Natural killer cell treated with Interleukin-12 subunit alpha and Interleukin-12 subunit beta and Interleukin-15 and Interleukin-18, amount 100 ng/mL, for 72 hours (primary cell): ENCODE results near the gene GSTM1. TPM values are rescaled to one million over a fixed set of nuclear protein-coding genes. Genes with fewer than 3 reads are reported as not detected.
A peak's percentile ranks its signal among the peaks of the same experiment; 100 is the strongest.

ENCODE experiments used
- ATAC-seq, 2 donors: fragments of 150-1000 bp; cut with Tn5 transposase in 1 of 2; sonication (Bioruptor Pico), chemical (Tn5 transposase) in 1 of 2; 2 replicates each; pipeline ENCODE4 v1.10.0; 2021
- DNase-seq: peaks from one replicate; pipeline ENCODE4 v3.0.0; 2022; ENCODE audit warnings: low spot score
- H3K27ac Mint-ChIP-seq, 2 donors: 1 replicate in 1 of 2; 2 replicates in 1 of 2; pipeline ENCODE4 v1.8.0; 2022; ENCODE audit warnings: mixed read lengths in 2 of 2, mild to moderate bottlenecking in 1 of 2, moderate library complexity in 1 of 2
- H3K27me3 Mint-ChIP-seq, 2 donors: 1 replicate in 1 of 2; 2 replicates in 1 of 2; pipeline ENCODE4 v1.8.0; 2022; ENCODE audit warnings: mixed read lengths in 2 of 2
- H3K36me3 Mint-ChIP-seq: one replicate; pipeline ENCODE4 v1.8.0; 2022; ENCODE audit warnings: mixed read lengths
- H3K4me1 Mint-ChIP-seq, 2 donors: 1 replicate in 1 of 2; 2 replicates in 1 of 2; pipeline ENCODE4 v1.8.0; 2022; ENCODE audit warnings: low read depth in 2 of 2, mixed read lengths in 2 of 2, mild to moderate bottlenecking in 1 of 2
- H3K4me3 Mint-ChIP-seq: one replicate; pipeline ENCODE4 v1.8.0; 2022; ENCODE audit warnings: mixed read lengths
- H3K9me3 Mint-ChIP-seq: 2 replicates; pipeline ENCODE4 v1.8.0; 2022; ENCODE audit warnings: mixed read lengths
- total RNA-seq, 2 donors: library from RNA; stranded (reverse); gene quantifications; one replicate each; pipeline ENCODE4 v1.2.3, GENCODE V29; 2022

Gene GSTM1
- 10 to 100 TPM in 1 of 2 donors, not detected in 1; 43.1 TPM for total RNA-seq

DNA sequence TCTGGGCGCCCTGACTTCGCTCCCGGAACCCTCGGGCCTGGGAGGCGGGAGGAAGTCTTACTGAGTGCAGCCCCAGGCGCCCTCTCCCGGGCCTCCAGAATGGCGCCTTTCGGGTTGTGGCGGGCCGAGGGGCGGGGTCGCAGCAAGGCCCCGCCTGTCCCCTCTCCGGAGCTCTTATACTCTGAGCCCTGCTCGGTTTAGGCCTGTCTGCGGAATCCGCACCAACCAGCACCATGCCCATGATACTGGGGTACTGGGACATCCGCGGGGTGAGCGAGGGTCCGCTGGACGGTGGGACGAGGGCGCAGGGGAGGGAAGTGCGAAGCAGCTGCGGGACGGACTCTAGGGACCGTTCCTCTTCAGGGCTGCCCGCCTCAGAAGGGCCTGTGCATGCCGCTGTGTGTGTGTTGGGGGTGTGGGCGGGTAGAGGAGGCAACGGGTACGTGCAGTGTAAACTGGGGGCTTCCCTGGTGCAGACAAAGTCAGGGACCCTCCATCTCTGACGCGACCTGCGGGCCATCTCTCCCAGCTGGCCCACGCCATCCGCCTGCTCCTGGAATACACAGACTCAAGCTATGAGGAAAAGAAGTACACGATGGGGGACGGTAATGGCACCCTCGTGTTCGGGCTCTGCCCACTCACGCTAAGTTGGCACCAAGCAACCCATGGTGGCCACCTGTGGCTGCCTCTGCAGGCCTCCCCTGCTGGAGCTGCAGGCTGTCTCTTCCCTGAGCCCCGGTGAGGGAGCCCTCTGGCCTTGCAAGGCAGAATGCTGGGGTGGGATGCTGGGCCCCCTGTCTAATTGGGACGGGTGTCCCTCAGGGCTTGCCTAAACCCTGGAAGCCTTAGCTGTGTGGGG lies at the start of gene GSTM1:
Gene GSTM1 (plus strand): TSS at position 177 of the 859 bp plus-strand sequence. CDS start 57 bp downstream, at position 234.
- Mint-ChIP-seq H3K9me3 (no peaks in the 10 kb centered on the region), H3K27ac (peak within 1 kb of the TSS in 1 of 2 donors; percentile 83), H3K27me3 (no peaks in the 10 kb centered on the region), H3K4me1 (peaks cover 0 to 7% of the 10 kb centered on the region in 2 donors), H3K4me3 (peak within 1 kb of the TSS; percentile 90), H3K36me3 (peaks cover 6% of the 10 kb centered on the region)
- ATAC-seq (peak in 1 of 2 donors; percentile 99), DNase-seq (no peak)

DNA sequence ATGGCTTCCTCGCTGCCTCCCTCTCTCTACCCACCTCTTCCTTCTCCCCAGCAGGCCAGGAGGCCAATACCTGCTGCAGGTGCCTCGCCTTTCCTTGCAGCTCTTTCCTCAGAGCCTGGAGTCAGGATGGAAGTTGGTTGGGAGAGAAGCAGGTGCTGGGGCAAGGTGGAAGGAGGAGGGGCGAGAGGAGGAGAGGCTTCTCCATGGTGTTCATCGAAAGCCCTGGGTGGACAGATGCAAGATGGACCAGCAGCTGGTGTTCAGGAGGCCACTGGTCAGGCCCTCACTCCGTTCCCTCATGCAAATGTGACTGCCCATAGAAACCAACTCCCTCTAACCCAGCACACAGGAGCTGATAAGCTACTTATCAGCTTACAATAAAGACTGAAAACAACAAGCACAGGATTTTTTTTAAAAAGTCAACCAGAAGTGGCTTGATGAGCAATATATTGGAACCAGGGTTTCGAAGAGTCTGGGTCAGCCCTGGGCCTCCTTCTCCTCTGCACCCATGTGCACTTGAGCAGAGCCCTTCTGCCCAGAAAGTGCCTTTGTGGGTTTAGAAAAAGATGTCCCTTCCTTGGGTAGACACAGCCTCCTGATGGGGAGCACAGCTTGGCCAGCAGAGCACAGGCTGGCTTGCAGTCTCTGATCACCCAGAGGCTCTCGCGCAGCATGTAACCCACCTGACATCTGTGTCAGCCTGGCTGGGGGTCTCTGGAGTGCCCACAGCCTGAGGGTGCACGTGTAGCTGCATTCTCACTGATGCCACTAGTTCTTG lies 48.4 kb upstream of the GSTM1 start:
- ATAC-seq: no peak
- H3K9me3 Mint-ChIP-seq: no peaks in the 10 kb centered on the region
- peaks cover 4 to 5% of the 10 kb centered on the region in 2 donors for H3K4me1 Mint-ChIP-seq
- peaks cover 5 to 6% of the 10 kb centered on the region in 2 donors for H3K27me3 Mint-ChIP-seq
- no peaks in the 10 kb centered on the region for H3K36me3 Mint-ChIP-seq
- H3K27ac Mint-ChIP-seq: no peak overlapping the region
- no peak overlapping the region for H3K4me3 Mint-ChIP-seq
- DNase-seq: no peak

DNA sequence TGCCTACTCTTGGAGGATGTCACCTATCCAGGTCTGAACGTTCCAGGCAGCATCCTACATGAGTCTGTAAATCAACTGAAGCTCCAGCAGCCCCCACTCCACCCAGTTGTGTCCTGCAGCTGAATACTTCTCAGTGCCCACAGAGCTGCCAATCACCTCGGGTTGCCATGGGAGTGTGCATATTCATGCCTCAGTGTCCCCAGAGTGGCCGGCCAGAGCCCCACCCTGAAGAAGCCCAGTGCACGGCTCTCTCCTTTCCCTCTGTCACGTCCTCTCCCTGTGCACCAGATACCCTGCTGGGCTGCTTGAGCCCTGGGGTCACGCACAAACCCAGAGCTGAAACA lies 47.8 kb upstream of the GSTM1 start:
- Mint-ChIP-seq H3K36me3 (no peaks in the 10 kb centered on the region), H3K4me3 (no peak overlapping the region), H3K9me3 (no peaks in the 10 kb centered on the region), H3K27ac (no peak overlapping the region), H3K4me1 (peaks cover 4 to 5% of the 10 kb centered on the region in 2 donors), H3K27me3 (peaks cover 5 to 6% of the 10 kb centered on the region in 2 donors)
- ATAC-seq: no peak
- DNase-seq: no peak

DNA sequence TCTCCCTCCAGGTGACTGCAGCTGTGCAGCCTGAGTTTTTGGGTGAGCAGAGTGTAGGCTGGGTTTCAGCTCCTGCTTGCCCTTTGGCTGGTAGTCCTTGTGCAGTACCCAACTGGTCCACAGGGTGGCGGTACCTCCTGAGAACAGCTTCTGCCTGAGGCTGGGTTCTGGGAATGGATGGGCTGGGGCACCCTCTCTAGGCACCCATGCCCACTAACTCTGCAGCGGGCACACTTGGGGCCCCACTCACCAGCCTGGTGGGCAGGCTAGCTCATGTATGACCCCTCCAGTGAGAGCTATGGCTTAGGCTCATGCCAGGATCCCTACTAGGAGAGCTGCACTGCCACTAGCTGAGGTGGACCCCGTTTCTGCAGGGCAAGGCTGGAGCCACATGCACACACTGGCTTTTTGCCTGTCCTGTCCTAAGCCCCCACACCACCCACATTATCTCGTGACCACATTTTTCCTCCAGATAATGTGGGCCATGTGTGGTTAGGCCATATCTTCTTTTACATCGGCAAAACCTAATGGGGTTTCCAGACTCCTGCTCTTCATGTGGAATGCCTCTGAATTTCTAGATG lies 47.2 kb upstream of the GSTM1 start:
- ATAC-seq: peak; percentile 81 to 82
- Mint-ChIP-seq H3K4me3 (no peak overlapping the region), H3K4me1 (peaks cover 4 to 5% of the 10 kb centered on the region in 2 donors), H3K9me3 (no peaks in the 10 kb centered on the region), H3K27ac (no peak overlapping the region), H3K36me3 (no peaks in the 10 kb centered on the region), H3K27me3 (peaks cover 5 to 6% of the 10 kb centered on the region in 2 donors)
- DNase-seq: peak; percentile 81

DNA sequence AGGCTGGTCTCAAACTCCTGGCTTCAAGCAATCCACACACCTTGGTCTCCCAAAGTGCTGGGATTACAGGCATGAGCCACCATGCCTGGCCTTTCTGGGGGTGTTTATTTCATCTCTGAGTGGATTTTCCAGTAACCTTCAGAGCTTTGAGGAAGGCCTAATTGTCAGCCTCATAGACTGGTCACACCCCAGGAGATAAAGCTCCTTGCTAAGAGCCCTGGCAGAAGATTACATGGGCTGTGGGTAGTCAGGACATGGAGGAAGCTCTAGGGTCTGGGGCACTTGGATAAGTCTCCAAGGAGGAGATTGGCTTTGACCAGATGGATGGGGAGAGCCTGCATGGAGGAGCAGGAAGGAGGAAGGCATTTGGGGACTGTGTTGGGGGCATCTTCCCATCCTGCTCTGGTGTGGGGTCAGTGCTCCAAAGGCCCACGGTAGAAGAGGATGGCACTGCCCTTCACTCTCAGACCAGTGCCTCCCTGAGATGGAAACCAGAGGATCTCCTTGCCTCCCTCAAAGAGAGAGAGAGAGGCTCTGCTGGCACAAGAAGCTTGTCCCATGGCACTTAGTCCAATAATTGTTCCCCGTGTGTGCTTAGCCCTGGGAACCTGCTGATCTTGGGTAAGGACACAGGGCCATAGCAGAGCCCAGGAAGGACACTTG lies 46.4 kb upstream of the GSTM1 start:
- Mint-ChIP-seq H3K36me3 (no peaks in the 10 kb centered on the region), H3K9me3 (no peaks in the 10 kb centered on the region), H3K27ac (no peak overlapping the region), H3K27me3 (peaks cover 5 to 6% of the 10 kb centered on the region in 2 donors), H3K4me3 (no peak overlapping the region), H3K4me1 (peaks cover 4 to 5% of the 10 kb centered on the region in 2 donors)
- ATAC-seq (no peak), DNase-seq (no peak)

DNA sequence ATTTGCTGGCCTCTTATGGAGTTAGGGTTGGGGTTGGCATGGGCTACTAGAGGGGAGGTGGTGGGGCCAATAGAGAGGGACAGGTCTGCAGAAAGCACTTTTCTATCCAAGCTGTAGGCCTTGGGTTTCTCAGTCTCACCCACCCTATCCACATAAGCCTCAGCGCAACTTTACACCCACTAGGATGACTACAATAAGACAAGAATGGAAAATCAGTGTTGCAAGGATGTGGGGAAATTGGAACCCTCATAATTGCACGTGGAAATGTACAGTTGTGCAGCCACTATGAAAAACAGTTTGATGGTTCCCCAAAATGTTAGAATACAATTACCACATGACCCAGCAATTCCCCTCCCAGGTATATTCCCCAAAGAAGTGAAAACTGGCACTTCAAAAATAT lies 45.8 kb upstream of the GSTM1 start:
- no peak overlapping the region for H3K27ac Mint-ChIP-seq
- no peak for ATAC-seq
- no peak for DNase-seq

DNA sequence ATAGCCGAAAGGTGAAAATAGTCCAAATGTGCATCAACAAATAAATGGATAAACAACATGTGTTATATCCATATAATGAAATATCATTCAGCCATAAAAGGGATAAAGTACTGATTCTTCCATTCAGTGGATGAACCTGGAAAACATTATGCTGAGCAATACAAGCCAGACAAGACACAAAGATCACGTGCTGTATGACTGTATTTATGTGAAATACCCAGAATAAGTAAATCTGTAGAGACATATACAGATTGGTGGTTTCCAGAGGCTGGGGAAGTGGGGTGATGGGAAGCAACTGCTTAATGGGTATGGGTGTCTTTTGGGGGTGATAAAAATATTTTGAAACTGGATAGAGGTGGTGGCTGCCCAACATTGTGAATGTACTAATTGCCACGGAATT lies 45.0 kb upstream of the GSTM1 start:
- Mint-ChIP-seq H3K9me3 (no peaks in the 10 kb centered on the region), H3K4me1 (peaks cover 4 to 5% of the 10 kb centered on the region in 2 donors), H3K27ac (no peak overlapping the region), H3K27me3 (peaks cover 0 to 6% of the 10 kb centered on the region in 2 donors), H3K36me3 (no peaks in the 10 kb centered on the region), H3K4me3 (no peak overlapping the region)
- DNase-seq: no peak
- ATAC-seq: no peak

More for the DNA sequence above, 45.8 kb upstream of the GSTM1 start:
- no peak overlapping the region for H3K4me3 Mint-ChIP-seq
- no peaks in the 10 kb centered on the region for H3K36me3 Mint-ChIP-seq
- H3K4me1 Mint-ChIP-seq: peaks cover 4 to 5% of the 10 kb centered on the region in 2 donors
- no peaks in the 10 kb centered on the region for H3K9me3 Mint-ChIP-seq
- H3K27me3 Mint-ChIP-seq: peaks cover 5 to 6% of the 10 kb centered on the region in 2 donors

DNA sequence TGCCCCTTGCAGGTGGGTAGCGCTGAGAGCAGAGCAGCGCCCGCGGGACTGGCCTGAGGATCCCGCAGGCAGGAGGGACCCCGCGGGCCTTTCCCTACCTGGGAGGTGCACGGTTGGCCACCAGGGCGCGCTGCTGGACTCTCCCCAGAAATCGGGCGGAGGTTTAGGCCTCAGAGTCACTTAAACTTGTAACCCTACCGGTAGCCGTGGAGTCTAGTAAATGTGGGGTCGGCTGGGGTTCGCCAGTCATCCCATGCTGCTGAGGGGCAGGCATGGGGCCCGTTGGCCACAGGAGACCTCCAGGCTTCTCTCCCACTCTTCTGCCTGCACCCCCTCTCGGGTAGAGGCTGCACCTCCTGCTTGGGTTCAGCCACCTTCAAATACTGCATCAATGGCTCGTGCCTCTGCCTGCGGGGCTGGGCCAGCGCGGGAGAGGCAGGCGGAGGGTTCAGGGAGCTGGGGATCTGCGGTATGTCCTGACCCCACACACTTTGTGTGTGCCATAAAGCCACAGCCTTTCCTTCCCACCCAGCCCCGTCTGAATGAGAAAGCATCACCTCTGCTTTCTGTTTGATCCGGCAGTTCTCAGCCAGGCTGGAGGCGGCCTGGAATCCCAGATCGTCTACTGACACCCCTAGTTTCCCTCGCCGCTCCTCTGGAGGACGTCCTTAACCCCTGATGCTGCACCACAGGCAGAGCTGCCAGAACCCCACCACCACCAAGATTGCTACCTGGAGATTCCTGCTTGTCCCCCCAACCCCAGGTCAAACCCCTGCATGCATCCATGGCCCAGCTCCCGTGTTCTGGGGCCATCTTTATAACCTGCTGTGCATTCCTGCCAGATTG lies 44.0 kb upstream of the GSTM1 start:
- Mint-ChIP-seq H3K4me1 (peaks cover 4 to 5% of the 10 kb centered on the region in 2 donors), H3K27me3 (peaks cover 0 to 6% of the 10 kb centered on the region in 2 donors), H3K4me3 (no peak overlapping the region), H3K27ac (no peak overlapping the region), H3K36me3 (no peaks in the 10 kb centered on the region), H3K9me3 (no peaks in the 10 kb centered on the region)
- DNase-seq: peak; percentile 90
- peak; percentile 93 for ATAC-seq

DNA sequence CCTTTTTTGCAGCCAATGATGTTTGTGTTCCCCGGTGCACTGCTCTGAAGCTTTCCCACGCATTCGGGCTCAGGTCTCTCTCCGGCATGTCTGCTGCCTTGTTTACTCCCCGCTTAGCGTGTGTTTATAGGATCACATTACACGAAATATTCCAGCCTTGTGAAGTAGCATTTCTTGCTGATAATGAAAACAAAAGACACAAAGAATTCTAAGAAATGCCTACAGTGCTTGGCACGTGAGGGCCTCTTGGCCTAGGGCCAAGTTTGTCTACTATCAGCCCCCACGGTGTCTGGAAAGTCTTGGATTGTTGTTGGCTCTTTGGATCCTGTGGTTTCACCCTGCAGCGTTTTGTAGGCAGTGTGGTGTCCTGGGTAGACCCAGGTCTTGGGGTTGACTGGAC lies 42.9 kb upstream of the GSTM1 start:
- ATAC-seq: no peak
- H3K4me1 Mint-ChIP-seq: peaks cover 4 to 5% of the 10 kb centered on the region in 2 donors
- no peak overlapping the region for H3K4me3 Mint-ChIP-seq
- H3K36me3 Mint-ChIP-seq: no peaks in the 10 kb centered on the region
- no peaks in the 10 kb centered on the region for H3K9me3 Mint-ChIP-seq
- DNase-seq: no peak
- H3K27me3 Mint-ChIP-seq: peaks cover 0 to 6% of the 10 kb centered on the region in 2 donors
- H3K27ac Mint-ChIP-seq: no peak overlapping the region

DNA sequence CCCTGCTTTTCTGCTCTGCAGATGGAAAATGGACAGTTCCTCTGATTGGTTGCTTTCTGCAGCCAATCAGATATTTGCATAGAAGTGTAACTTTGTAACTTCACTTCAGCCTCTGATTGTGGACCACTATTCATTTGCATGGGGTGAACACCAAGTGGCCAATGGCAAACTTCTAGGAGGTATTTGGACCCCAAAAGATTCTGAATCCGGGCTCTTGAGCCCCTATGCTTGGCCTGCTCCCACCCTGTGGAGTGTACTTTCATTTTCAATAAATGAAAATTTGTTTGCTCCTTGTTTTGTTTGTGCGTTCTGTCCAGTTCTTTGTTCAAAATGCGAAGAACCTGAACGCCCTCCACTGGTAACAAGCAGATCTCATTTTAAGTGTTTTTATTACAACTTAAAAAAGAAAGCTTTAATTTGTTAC lies 38.1 kb upstream of the GSTM1 start:
- no peak for DNase-seq
- peaks cover 0 to 1% of the 10 kb centered on the region in 2 donors for H3K4me1 Mint-ChIP-seq
- H3K36me3 Mint-ChIP-seq: no peaks in the 10 kb centered on the region
- no peaks in the 10 kb centered on the region for H3K9me3 Mint-ChIP-seq
- H3K27me3 Mint-ChIP-seq: peaks cover 5 to 15% of the 10 kb centered on the region in 2 donors
- H3K4me3 Mint-ChIP-seq: no peak overlapping the region
- H3K27ac Mint-ChIP-seq: no peak overlapping the region
- ATAC-seq: no peak

DNA sequence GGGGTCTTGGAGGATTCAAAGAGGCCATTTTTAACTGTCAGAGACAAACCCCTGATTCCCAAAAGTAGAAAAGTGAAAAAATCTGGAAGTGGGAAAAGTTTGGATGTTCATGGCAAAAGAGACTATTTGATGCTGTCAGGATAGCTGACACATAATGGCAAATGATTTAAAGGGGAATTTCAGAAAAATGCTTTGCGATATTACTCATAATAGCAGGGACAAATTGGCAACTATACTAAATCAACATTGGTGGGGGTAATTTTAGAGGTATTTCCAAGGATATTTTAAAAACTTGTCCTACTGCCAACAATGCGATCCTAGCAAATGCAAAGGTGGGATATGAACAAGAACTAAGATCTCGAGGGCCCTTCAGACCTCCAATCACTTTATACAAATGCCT lies 37.0 kb upstream of the GSTM1 start:
- H3K9me3 Mint-ChIP-seq: no peaks in the 10 kb centered on the region
- peaks cover 9 to 12% of the 10 kb centered on the region in 2 donors for H3K4me1 Mint-ChIP-seq
- no peak overlapping the region for H3K27ac Mint-ChIP-seq
- no peak overlapping the region for H3K4me3 Mint-ChIP-seq
- peaks cover 5 to 20% of the 10 kb centered on the region in 2 donors for H3K27me3 Mint-ChIP-seq
- DNase-seq (no peak), ATAC-seq (no peak)
- no peaks in the 10 kb centered on the region for H3K36me3 Mint-ChIP-seq

DNA sequence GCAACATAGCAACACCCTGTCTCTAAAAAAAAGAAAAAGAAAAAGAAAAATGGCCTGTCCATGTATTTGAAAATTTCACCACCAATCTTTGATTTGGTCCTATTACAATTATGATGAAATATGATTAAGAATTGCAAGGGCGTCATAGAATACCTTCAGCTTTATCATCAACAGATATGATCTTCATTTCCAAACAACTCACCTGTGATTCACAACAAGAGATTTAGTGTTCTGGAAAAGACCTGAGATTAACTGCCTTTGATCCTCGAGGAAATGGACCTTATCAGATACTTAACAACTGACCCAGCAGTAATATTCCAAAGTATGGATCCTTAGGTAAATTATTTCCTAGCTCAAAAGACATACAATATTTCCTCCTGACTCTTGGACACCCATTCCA lies 35.2 kb upstream of the GSTM1 start:
- ATAC-seq (no peak), DNase-seq (no peak)
- Mint-ChIP-seq H3K27me3 (peaks cover 5 to 20% of the 10 kb centered on the region in 2 donors), H3K4me1 (peaks cover 14 to 16% of the 10 kb centered on the region in 2 donors), H3K27ac (no peak overlapping the region), H3K4me3 (no peak overlapping the region), H3K36me3 (no peaks in the 10 kb centered on the region), H3K9me3 (no peaks in the 10 kb centered on the region)
